HG03520 (cell line): ENCODE measurements around the gene NOP9.
"Not testable (repeated sequence)": the region's sequence is repeated elsewhere in the genome, so short reads cannot be mapped to it uniquely, and the experiment has no call there.

Experiments
- ATAC-seq: cut with Tn5 transposase; IDR thresholded peaks from one replicate; pipeline ENCODE4 v1.9.1; 2021; ENCODE audit warnings: mild to moderate bottlenecking, moderate library complexity; ENCODE audit not compliant: unreplicated experiment

The NOP9 gene

GRCh38 chr14:24323341-24323740 is 23.7 kb downstream of the NOP9 start:
- ATAC-seq: no peak

GRCh38 chr14:24324024-24324423 is 24.4 kb downstream of the NOP9 start:
- ATAC-seq: no peak

- no peak for ATAC-seq
Measured at GRCh38 chr14:24325041-24325530, 25.4 kb downstream of the NOP9 start.

- no peak for ATAC-seq
Measured at GRCh38 chr14:24325963-24326362, 26.3 kb downstream of the NOP9 start.

GRCh38 chr14:24327303-24327702 is 27.7 kb downstream of the NOP9 start:
- ATAC-seq: no peak

- not testable (repeated sequence) for ATAC-seq
Measured at GRCh38 chr14:24327914-24328313, 28.3 kb downstream of the NOP9 start.

- no peak for ATAC-seq
Measured at GRCh38 chr14:24329073-24329663, 29.5 kb downstream of the NOP9 start.

GRCh38 chr14:24329736-24330135 is 30.1 kb downstream of the NOP9 start:
- ATAC-seq: no peak

GRCh38 chr14:24330973-24331674 is 31.5 kb downstream of the NOP9 start:
- no peak for ATAC-seq

GRCh38 chr14:24331731-24332267 is 32.1 kb downstream of the NOP9 start:
- ATAC-seq: no peak

- peak; percentile 68 for ATAC-seq
Measured at GRCh38 chr14:24332268-24332993, 32.8 kb downstream of the NOP9 start.

GRCh38 chr14:24334431-24335291 is 35.0 kb downstream of the NOP9 start, which contains the start of gene ADCY4:
Gene ADCY4 (minus strand): TSS chr14:24335071. CDS start chr14:24334652, 419 bp downstream.
- ATAC-seq: no peak

GRCh38 chr14:24335461-24336171 is 36.0 kb downstream of the NOP9 start:
- no peak for ATAC-seq

GRCh38 chr14:24337144-24337823 is 37.6 kb downstream of the NOP9 start:
- no peak for ATAC-seq

- no peak for ATAC-seq
Measured at GRCh38 chr14:24337824-24338175, 38.1 kb downstream of the NOP9 start.

GRCh38 chr14:24338843-24339242 is 39.2 kb downstream of the NOP9 start:
- no peak for ATAC-seq

GRCh38 chr14:24339284-24340151 is 39.9 kb downstream of the NOP9 start, which contains the start of gene RIPK3:
Gene RIPK3 (minus strand): TSS chr14:24339991. CDS start chr14:24339826, 165 bp downstream.
- peak; percentile 75 for ATAC-seq

GRCh38 chr14:24340606-24341005 is 41.0 kb downstream of the NOP9 start:
- no peak for ATAC-seq
